ENCODE data around the gene ATRNL1.
"Not testable (repeated sequence)": the region's sequence is repeated elsewhere in the genome, so short reads cannot be mapped to it uniquely, and the experiment has no call there.

Gene ATRNL1

GRCh38 chr10:115402699-115403098 is 309.5 kb downstream of the ATRNL1 start:
- Histone ChIP-seq H3K27me3 (ENCODE audit: control insufficient read depth, insufficient read depth, low read length) (no peaks in the 10 kb centered on the region), H3K36me3 (ENCODE audit: control insufficient read depth, insufficient read depth, low read length) (no peaks in the 10 kb centered on the region), H3K27ac (ENCODE audit: low read depth, low read length) (no peak overlapping the region), H3K4me3 (ENCODE audit: low read length) (no peak overlapping the region), H3K9ac (ENCODE audit: low read length) (no peak overlapping the region), H3K4me1 (ENCODE audit: control insufficient read depth, insufficient read depth, low read length) (no peaks in the 10 kb centered on the region)

- not testable (repeated sequence) for H3K4me3 ChIP-seq (ENCODE audit: low read length); H3K36me3 ChIP-seq (ENCODE audit: control insufficient read depth, insufficient read depth, low read length); H3K4me1 ChIP-seq (ENCODE audit: control insufficient read depth, insufficient read depth, low read length); H3K27ac ChIP-seq (ENCODE audit: low read depth, low read length); H3K9ac ChIP-seq (ENCODE audit: low read length); H3K27me3 ChIP-seq (ENCODE audit: control insufficient read depth, insufficient read depth, low read length)
Measured at GRCh38 chr10:115405838-115406237, 312.7 kb downstream of the ATRNL1 start.

GRCh38 chr10:115409347-115409746 is 316.2 kb downstream of the ATRNL1 start:
- H3K4me3 ChIP-seq (ENCODE audit: low read length) = no peak overlapping the region
- H3K4me1 ChIP-seq (ENCODE audit: control insufficient read depth, insufficient read depth, low read length) = no peaks in the 10 kb centered on the region
- no peaks in the 10 kb centered on the region for H3K36me3 ChIP-seq (ENCODE audit: control insufficient read depth, insufficient read depth, low read length)
- no peak overlapping the region for H3K9ac ChIP-seq (ENCODE audit: low read length)
- no peak overlapping the region for H3K27ac ChIP-seq (ENCODE audit: low read depth, low read length)
- H3K27me3 ChIP-seq (ENCODE audit: control insufficient read depth, insufficient read depth, low read length) = no peaks in the 10 kb centered on the region

GRCh38 chr10:115417585-115418265 is 324.6 kb downstream of the ATRNL1 start:
- Histone ChIP-seq H3K36me3 (ENCODE audit: control insufficient read depth, insufficient read depth, low read length) (no peaks in the 10 kb centered on the region), H3K9ac (ENCODE audit: low read length) (no peak overlapping the region), H3K27ac (ENCODE audit: low read depth, low read length) (no peak overlapping the region), H3K4me1 (ENCODE audit: control insufficient read depth, insufficient read depth, low read length) (no peaks in the 10 kb centered on the region), H3K4me3 (ENCODE audit: low read length) (no peak overlapping the region), H3K27me3 (ENCODE audit: control insufficient read depth, insufficient read depth, low read length) (no peaks in the 10 kb centered on the region)

- no peaks in the 10 kb centered on the region for H3K27me3 ChIP-seq (ENCODE audit: control insufficient read depth, insufficient read depth, low read length)
- no peaks in the 10 kb centered on the region for H3K36me3 ChIP-seq (ENCODE audit: control insufficient read depth, insufficient read depth, low read length)
- H3K4me1 ChIP-seq (ENCODE audit: control insufficient read depth, insufficient read depth, low read length) = no peaks in the 10 kb centered on the region
- H3K27ac ChIP-seq (ENCODE audit: low read depth, low read length) = no peak overlapping the region
- no peak overlapping the region for H3K9ac ChIP-seq (ENCODE audit: low read length)
- no peak overlapping the region for H3K4me3 ChIP-seq (ENCODE audit: low read length)
Measured at GRCh38 chr10:115422624-115423023, 329.5 kb downstream of the ATRNL1 start.

- H3K27me3 ChIP-seq (ENCODE audit: control insufficient read depth, insufficient read depth, low read length) = no peaks in the 10 kb centered on the region
- H3K9ac ChIP-seq (ENCODE audit: low read length) = no peak overlapping the region
- no peak overlapping the region for H3K4me3 ChIP-seq (ENCODE audit: low read length)
Measured at GRCh38 chr10:115427611-115428010, 334.4 kb downstream of the ATRNL1 start.

GRCh38 chr10:115432188-115432819 is 339.1 kb downstream of the ATRNL1 start:
- Histone ChIP-seq H3K4me3 (ENCODE audit: low read length) (no peak overlapping the region), H3K4me1 (ENCODE audit: control insufficient read depth, insufficient read depth, low read length) (no peaks in the 10 kb centered on the region), H3K27ac (ENCODE audit: low read depth, low read length) (no peak overlapping the region), H3K27me3 (ENCODE audit: control insufficient read depth, insufficient read depth, low read length) (no peaks in the 10 kb centered on the region), H3K9ac (ENCODE audit: low read length) (no peak overlapping the region), H3K36me3 (ENCODE audit: control insufficient read depth, insufficient read depth, low read length) (no peaks in the 10 kb centered on the region)

More at GRCh38 chr10:115427611-115428010, 334.4 kb downstream of the ATRNL1 start:
- no peaks in the 10 kb centered on the region for H3K36me3 ChIP-seq (ENCODE audit: control insufficient read depth, insufficient read depth, low read length)
- no peaks in the 10 kb centered on the region for H3K4me1 ChIP-seq (ENCODE audit: control insufficient read depth, insufficient read depth, low read length)
- H3K27ac ChIP-seq (ENCODE audit: low read depth, low read length) = no peak overlapping the region

- Histone ChIP-seq H3K4me1 (ENCODE audit: control insufficient read depth, insufficient read depth, low read length) (no peaks in the 10 kb centered on the region), H3K36me3 (ENCODE audit: control insufficient read depth, insufficient read depth, low read length) (no peaks in the 10 kb centered on the region), H3K27ac (ENCODE audit: low read depth, low read length) (no peak overlapping the region), H3K4me3 (ENCODE audit: low read length) (no peak overlapping the region), H3K27me3 (ENCODE audit: control insufficient read depth, insufficient read depth, low read length) (no peaks in the 10 kb centered on the region), H3K9ac (ENCODE audit: low read length) (no peak overlapping the region)
Measured at GRCh38 chr10:115436999-115437398, 343.8 kb downstream of the ATRNL1 start.

- H3K27ac ChIP-seq (ENCODE audit: low read depth, low read length) = no peak overlapping the region
Measured at GRCh38 chr10:115441907-115442545, 348.9 kb downstream of the ATRNL1 start.

DNA sequence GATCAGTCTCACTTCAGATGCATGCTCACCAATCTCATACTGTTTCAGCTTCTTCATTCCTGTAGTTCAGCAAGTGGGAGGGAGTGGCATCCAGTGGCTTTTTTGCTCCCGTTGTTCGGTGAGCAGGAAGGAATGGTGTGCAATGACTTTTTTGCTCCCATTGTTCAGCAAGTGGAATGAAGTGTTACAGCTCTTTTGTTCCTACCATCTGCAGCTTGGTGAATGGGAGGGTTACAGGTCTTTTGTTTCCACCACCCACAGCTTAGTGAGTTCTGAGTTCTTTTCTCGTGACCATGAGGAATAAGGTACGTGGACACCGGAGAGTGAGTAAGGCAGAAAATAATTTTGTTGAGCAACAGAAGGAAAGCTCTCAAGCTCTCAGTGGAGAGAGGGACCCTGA is 363.6 kb downstream of the ATRNL1 start:
- Histone ChIP-seq H3K27ac (ENCODE audit: low read depth, low read length) (no peak overlapping the region), H3K4me1 (ENCODE audit: control insufficient read depth, insufficient read depth, low read length) (no peaks in the 10 kb centered on the region), H3K36me3 (ENCODE audit: control insufficient read depth, insufficient read depth, low read length) (no peaks in the 10 kb centered on the region), H3K9ac (ENCODE audit: low read length) (no peak overlapping the region), H3K4me3 (ENCODE audit: low read length) (no peak overlapping the region), H3K27me3 (ENCODE audit: control insufficient read depth, insufficient read depth, low read length) (no peaks in the 10 kb centered on the region)

More at GRCh38 chr10:115441907-115442545, 348.9 kb downstream of the ATRNL1 start:
- Histone ChIP-seq H3K9ac (ENCODE audit: low read length) (no peak overlapping the region), H3K36me3 (ENCODE audit: control insufficient read depth, insufficient read depth, low read length) (no peaks in the 10 kb centered on the region), H3K27me3 (ENCODE audit: control insufficient read depth, insufficient read depth, low read length) (no peaks in the 10 kb centered on the region), H3K4me3 (ENCODE audit: low read length) (no peak overlapping the region), H3K4me1 (ENCODE audit: control insufficient read depth, insufficient read depth, low read length) (no peaks in the 10 kb centered on the region)

DNA sequence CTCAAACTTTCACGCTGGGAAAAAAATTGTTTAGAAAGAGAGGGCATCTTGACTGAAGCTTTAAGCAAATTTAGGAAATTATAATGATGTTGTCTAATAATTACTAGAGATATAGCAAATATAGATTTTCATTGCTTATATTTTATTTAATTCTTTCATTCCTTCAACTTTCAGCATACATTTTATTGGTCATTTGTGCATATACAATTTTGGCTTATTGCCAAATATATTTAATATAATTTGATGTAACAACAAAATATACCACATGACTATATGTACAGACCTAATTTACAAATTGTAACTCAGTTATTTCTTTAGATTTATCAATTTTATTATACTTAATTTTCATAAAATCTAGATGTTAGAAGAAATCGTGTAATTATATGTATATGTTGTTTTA is 390.1 kb downstream of the ATRNL1 start:
- Histone ChIP-seq H3K36me3 (ENCODE audit: control insufficient read depth, insufficient read depth, low read length) (no peaks in the 10 kb centered on the region), H3K27ac (ENCODE audit: low read depth, low read length) (no peak overlapping the region), H3K9ac (ENCODE audit: low read length) (no peak overlapping the region)

GRCh38 chr10:115491526-115492140 is 398.5 kb downstream of the ATRNL1 start:
- Histone ChIP-seq H3K4me3 (ENCODE audit: low read length) (no peak overlapping the region), H3K9ac (ENCODE audit: low read length) (no peak overlapping the region), H3K27me3 (ENCODE audit: control insufficient read depth, insufficient read depth, low read length) (no peaks in the 10 kb centered on the region), H3K27ac (ENCODE audit: low read depth, low read length) (no peak overlapping the region), H3K36me3 (ENCODE audit: control insufficient read depth, insufficient read depth, low read length) (no peaks in the 10 kb centered on the region), H3K4me1 (ENCODE audit: control insufficient read depth, insufficient read depth, low read length) (no peaks in the 10 kb centered on the region)

More for the DNA sequence above, 390.1 kb downstream of the ATRNL1 start:
- Histone ChIP-seq H3K27me3 (ENCODE audit: control insufficient read depth, insufficient read depth, low read length) (no peaks in the 10 kb centered on the region), H3K4me1 (ENCODE audit: control insufficient read depth, insufficient read depth, low read length) (no peaks in the 10 kb centered on the region), H3K4me3 (ENCODE audit: low read length) (no peak overlapping the region)
